ENCODE data around the gene LRRC45. TPM values are rescaled to one million over a fixed set of nuclear protein-coding genes. Genes with fewer than 3 reads are reported as not detected.
A peak's percentile ranks its signal among the peaks of the same experiment; 100 is the strongest.

The LRRC45 gene
- total RNA-seq, 1 experiment from 2014 or later: 40.1 TPM

GRCh38 chr17:82007495-82008257 lies 15.4 kb upstream of the LRRC45 start:
- CTCF ChIA-PET: no interaction called here
- no peaks in the 10 kb centered on the region for H3K9me3 ChIP-seq (ENCODE audit: control insufficient read depth in 1 of 2, insufficient read depth in 1 of 2, low read depth in 1 of 2, low read length in 2 of 2)
- H3K27me3 ChIP-seq (ENCODE audit: insufficient read depth, low read length): no peaks in the 10 kb centered on the region
- ATAC-seq: no peak
- no peaks in the 10 kb centered on the region for H3K36me3 ChIP-seq (ENCODE audit: control insufficient read depth in 1 of 2, insufficient read depth in 2 of 2, low read length in 2 of 2)
- no peak overlapping the region for H3K4me3 ChIP-seq (replicated peaks in 1 of 2; ENCODE audit: low read depth in 1 of 2, low read length in 2 of 2)
- H3K27ac ChIP-seq (ENCODE audit: low read depth, low read length): peak overlapping the region; percentile 5; the same call in 1 of the 2 replicates
- BruUV-seq (replicated peaks): no TSS peak
- no peak overlapping the region for H2AFZ ChIP-seq (ENCODE audit: low read depth, low read length, poor library complexity, severe bottlenecking)
- H3K9ac ChIP-seq (ENCODE audit: low read length): no peak overlapping the region
- H3K4me1 ChIP-seq (ENCODE audit: control insufficient read depth in 1 of 2, insufficient read depth in 2 of 2, low read length in 2 of 2): peaks cover 23 to 30% of the 10 kb centered on the region in 2 experiments
- no peak for TF ChIP-seq ELF1 (IDR thresholded peaks at IDR 0.05; ENCODE audit: borderline replicate concordance, low read depth)
- TF ChIP-seq ZBTB33 (IDR thresholded peaks at IDR 0.05; ENCODE audit: extremely low read depth, insufficient replicate concordance, low read length): no peak
- no peak for TF ChIP-seq ZNF274 (IDR thresholded peaks at IDR 0.05; ENCODE audit: low read depth, low read length)
- no peak for TF ChIP-seq TCF7L2 (IDR thresholded peaks at IDR 0.05; ENCODE audit: borderline replicate concordance, extremely low read depth, insufficient read depth, insufficient read length)
- TF ChIP-seq SIN3A (IDR thresholded peaks at IDR 0.05; ENCODE audit: low read depth): no peak
- TF ChIP-seq POLR2AphosphoS5 (IDR thresholded peaks at IDR 0.05; ENCODE audit: low read depth, low read length): no peak
- TF ChIP-seq CBX3 (IDR thresholded peaks at IDR 0.05; ENCODE audit: low read depth): no peak
- no peak for TF ChIP-seq YY1 (IDR thresholded peaks at IDR 0.05; ENCODE audit: extremely low read depth, insufficient replicate concordance, low read depth, low read length)
- H3K9me2 ChIP-seq (ENCODE audit: insufficient read depth): no peaks in the 10 kb centered on the region
- RAD21 ChIA-PET (ENCODE audit: low non-redundant PET in 1 of 2, low total read pairs in 2 of 2, uncharacterized antibody in 2 of 2, unreplicated experiment in 2 of 2): no interaction called here
- intact Hi-C loops (cut with micrococcal nuclease): no loop called here
- no peaks in the 10 kb centered on the region for H3K79me2 ChIP-seq (ENCODE audit: insufficient read depth, low read length)
- H4K20me1 ChIP-seq (ENCODE audit: insufficient read depth): no peaks in the 10 kb centered on the region
- no peak for DNase-seq (ENCODE audit: low read depth, low spot score)
- no peak overlapping the region for H3K4me2 ChIP-seq (ENCODE audit: low read length)
- POLR2A ChIA-PET: no interaction called here
